Stimulated activated CD4-positive, alpha-beta T cell treated with anti-CD3 and anti-CD28 coated beads, Interleukin-12 subunit alpha, Interleukin-12 subunit beta, amount 100 ng/mL, for 48 hours (primary cell): Measurements from ENCODE around the gene GLS2.
A peak's percentile ranks its signal among the peaks of the same experiment; 100 is the strongest.
"Not testable (repeated sequence)": the region's sequence is repeated elsewhere in the genome, so short reads cannot be mapped to it uniquely, and the experiment has no call there.

ENCODE experiments used
- DNase-seq, 3 donors: peaks; one replicate each; pipeline ENCODE4 v3.0.0-alpha.2; 2020; ENCODE audit warnings: low read depth in 2 of 3, low spot score in 1 of 3

Gene GLS2

DNA sequence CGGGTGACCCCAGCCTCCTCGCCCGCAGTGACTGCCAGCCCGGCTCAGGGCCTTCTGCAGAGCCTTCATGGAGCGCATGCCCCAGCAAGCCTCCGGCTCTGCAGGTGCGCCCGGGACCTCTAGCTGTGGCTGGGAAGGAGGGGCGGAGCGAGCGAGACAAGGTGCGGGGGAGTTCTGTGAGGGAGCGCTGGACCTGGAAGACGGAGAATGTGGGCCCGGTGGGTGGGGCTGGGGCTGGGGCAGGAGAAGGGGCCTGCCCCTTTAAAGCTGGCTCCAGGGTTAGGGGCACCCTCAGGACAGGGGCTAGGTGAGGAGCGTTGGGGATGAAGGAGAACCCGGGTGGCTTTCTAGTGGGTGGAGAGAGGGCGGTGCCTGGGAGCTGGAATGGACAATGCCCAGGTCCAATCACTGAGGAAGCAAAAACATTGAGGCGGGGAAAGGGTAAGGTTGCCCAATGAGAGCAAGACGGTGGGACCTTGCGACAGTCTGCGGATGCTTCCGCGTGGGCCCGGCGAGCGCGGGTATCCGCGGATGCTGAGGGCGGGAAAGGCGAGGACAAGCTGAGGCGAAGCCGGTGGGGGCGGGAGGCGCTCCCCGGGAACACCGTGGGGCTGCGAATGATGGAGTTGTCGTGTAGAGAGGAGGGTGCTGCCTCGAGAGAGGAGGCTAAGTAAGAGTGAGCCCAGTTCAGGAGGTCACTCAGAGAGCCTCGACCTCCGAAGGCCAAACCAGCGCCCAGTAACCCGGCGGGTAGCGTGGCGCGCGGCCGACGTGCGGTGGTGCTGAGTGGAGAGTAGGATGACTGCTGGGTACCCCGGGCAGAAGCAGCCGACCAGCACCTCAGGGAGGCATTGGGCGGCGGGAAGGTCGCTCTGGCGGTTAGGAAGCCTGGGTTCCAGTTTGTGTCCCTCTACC is at the start of gene GLS2:
GLS2 (minus strand) TSS at position 121 of the 915 bp plus-strand sequence; CDS start at position 78, 43 bp downstream.
- DNase-seq, result peak; percentile 54 to 63 (median 59)

DNA sequence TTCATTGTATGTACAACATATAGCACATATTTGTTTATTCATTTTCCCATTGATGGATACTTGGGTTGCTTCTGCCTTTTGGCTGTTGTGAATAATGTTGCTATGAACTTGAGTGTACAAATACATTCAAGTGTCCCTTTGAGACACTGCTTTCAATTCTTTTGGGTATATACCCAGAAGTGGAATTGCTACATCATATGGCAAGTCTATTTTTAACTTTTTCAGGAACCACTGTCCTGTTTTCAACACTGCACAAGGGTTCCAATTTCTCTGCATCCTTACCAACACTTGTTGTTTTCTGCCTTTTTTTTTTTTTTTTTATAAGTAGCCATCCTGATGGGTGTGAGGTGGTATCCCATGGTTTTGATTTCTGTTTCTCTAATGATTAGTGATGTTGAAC is 49.6 kb upstream of the GLS2 start:
- DNase-seq, result no peak

DNA sequence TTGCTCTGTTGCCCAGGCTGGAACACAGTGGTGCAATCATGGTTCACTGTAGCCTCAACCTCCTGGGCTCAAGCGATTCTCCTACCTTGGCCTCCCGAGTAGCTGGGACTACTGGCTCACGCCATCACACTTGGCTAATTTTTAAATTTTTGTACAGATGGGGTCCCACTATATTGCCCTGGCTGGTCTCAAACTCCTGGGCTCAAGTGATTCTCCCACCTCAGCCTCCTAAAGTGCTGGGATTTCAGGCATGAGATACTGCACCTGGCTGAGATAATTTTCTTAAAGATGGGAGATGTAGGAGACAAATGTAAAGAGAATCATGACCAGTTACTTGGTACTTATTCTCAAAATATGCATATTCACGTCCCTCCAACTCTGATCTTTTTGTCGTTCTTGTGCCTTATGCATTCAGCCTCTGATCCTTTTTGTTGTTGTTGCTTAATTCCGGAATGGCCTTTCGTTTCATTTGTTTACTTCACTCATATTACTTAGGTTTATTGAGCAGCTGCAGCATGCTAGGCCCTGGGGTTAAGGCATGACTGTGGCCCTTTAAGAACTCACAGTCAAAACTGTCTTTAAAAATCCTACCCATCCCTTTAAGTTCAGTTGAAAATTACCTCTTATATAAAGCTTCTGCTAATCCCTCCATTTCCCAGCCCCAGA is 42.6 kb upstream of the GLS2 start:
- no peak for DNase-seq

DNA sequence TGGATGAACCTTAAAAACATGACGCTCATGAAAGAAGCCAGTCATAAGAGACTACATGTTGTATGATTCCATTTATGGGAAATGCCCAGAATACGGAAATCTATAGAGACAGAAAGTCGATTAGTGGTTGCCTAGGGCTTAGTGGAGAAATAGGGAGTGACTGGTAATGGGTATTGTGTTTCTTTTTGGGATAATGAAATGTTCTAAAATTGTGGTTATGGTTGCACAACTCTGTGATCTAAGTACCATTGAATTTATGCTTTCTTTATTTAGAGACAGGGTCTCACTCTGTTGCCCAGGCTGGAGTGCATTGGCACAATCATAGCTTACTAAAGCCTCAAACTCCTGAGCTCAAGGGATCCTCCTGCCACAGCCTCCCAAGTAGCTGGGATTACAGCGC is 41.7 kb upstream of the GLS2 start:
- no peak for DNase-seq

DNA sequence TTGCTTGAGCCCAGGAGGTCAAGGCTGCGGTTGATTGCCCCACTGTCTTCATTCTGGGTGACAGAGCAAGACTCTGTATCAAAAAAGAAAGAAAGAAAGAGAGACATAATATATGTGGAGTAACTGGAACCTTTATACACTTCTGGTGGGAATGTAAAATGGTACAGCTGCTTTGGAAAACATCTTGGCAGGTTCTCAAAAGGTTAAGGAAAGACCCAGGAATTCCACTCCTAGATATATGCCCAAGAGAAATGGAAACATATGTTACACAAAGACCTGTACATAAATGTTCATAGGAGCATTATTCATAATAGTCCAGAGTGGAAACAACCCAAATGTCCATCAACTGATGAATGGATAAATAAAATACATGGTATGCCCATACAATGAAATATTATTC is 40.9 kb upstream of the GLS2 start:
- DNase-seq, result no peak

DNA sequence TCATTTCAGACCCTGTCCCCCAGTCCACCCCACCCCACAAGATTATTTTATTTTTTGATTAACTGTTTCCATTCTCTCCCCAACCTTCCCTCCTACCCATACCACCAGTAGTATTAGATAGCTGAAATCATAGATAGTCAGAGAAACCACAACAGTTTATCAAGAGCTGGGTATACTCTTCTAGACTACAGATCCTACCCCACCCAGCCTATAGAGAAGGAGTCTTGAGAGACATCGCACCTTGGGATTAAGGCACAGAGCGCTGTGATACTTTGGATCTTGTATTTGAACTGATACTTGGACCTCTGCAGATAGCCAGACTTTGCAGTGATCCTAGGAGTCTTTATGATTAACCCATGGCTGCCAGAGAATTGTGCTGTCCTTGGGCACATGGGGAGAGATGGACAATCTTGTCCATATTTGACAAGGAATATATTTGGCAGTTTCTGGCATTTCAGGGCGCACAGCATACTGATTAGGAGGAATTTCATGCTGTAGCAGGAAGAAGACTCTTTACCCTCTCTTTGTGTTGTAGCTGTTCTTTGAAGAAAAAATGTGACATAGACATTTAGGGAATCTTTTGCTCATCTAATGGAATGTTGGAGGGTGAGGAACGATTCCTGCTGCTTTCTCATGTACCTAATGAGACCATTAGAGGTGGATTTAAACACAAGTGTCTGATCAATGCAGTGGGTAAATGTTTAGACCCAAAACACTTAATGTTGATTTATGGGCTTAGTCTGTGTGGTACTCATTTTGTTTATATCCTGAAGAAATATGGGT is 34.6 kb upstream of the GLS2 start:
- DNase-seq, result no peak

DNA sequence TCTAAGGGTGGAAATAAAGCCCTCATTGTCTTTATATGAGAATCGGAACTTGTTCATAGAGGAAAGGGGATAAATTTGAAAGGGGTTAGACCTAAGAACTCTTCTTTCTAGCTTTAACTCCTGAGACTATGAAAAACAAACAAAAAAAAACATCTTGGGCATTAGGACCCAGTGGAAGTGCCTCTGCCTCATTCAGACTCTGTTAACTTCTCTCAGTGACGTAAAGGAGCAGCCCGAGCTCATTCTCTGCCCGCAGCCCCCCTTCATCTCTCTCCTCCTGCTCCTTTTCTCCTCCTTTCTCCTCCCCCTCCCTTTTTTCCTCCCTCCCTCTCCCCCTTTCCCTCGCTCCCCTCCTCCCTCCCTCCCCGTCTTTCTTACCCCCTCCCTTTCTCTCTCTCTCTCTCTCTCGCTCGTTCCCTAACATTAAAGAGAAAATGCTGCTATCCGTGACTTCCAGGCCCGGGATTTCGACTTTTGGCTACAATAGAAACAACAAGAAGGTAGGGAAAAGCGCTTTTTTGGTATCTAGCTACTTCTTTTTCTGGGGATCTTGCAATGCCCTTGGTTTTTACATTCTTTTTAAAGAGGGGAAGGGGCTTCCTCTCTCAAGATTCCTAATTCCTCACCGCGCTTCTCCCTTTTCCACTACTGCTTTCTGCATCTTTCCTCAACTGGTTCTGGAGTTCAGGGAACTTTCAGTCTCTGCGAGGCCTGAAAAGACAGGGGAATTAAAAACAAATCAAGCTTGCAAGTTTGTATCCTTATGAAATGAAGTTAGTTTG is 33.8 kb upstream of the GLS2 start, which contains the start of gene RBMS2:
RBMS2 (plus strand) TSS at position 231 of the 782 bp plus-strand sequence; CDS start at position 435, 204 bp downstream.
- peak in 2 of 3 donors; percentile 5 to 19 for DNase-seq

DNA sequence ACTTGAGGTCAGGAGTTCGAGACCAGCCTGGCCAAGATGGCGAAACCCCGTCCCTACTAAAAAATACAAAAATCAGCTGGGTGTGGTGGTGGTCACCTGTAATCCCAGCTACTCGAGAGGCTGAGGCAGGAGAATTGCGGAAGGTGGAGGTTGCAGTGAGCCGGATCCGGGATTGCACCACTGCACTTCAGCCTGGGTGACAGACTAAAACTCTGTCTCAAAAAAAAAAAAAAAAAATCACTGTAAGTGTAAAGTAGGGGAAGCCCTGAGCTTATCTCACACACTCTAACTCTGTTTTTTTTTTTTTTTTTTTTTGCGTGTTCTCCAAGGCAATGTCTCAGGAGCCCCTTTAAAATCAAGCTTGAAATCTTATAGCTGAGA is 33.2 kb upstream of the GLS2 start:
- no peak for DNase-seq

DNA sequence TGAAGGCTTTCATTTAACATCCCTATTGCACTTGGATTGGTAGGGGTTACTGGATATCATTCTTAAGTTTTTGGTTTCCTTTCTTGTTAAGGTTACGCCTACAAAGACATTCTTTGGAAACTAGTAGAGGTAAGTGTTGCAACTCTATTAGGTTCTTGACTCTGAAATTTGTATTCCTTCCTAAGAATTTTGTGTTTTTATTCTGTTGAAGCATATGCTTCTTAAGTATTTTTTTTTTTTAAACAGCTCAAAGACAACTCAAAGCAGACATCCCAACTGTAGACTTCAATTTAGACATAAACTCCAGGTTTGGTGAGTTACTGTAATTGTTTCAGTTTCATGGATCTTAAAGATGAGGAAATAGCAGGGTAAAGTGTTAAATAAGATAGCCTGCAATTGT is 32.5 kb upstream of the GLS2 start:
- no peak for DNase-seq

DNA sequence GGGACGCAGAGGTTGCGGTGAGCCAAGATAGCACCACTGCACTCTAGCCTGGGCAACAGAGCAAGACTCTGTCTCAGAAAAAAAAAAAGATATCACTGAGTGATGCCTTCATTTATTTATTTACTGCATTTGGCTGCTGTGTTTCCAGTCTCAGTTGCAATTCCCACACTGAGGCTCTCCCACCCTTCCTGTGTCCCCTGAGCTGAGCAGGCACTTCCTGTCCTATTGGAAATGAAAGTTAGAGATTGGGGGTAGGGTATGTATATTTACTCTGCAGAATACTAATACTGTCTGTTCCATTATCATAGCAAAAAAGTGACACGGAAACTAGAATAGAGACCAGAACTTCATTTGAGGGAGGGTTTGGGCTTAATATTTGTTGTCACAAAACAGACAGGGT is 32.1 kb upstream of the GLS2 start:
- DNase-seq, result no peak

DNA sequence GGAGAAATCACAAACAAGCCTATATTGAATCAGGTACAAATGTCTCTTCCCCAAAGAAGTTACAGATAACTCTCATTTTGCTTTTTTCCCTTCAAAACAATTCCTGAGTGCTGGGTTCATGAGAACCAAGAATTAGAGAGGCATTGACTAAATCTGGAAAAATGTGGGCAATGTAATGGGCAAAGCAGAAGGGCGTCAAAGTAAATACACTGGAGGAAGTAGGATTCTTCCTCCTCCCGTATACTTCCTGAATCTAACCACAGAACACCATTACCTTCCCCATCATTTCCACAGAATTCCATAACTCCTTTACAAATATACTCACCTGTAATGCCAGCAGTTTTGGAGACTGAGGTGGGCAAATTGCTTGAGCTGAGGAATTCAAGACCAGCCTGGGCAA is 30.6 kb upstream of the GLS2 start:
- DNase-seq, result no peak

DNA sequence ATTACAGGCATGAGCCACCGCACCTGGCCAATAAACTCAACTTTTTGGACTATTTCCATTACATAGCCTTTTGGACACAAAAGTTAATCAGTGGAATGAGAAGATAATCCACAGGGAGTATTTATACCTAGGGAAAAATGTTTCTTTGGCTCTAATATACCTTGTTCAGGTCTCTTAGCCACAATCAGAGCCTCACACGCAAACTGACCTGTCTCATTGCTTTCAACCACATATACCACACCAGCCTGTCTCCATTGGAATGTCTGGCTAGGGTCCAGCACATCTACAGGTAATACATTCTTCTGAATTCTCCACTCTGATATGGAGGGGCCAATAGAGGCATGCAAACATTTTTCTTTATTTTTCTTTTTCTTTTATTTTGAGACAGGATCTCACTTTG is 29.9 kb upstream of the GLS2 start:
- DNase-seq, result no peak

DNA sequence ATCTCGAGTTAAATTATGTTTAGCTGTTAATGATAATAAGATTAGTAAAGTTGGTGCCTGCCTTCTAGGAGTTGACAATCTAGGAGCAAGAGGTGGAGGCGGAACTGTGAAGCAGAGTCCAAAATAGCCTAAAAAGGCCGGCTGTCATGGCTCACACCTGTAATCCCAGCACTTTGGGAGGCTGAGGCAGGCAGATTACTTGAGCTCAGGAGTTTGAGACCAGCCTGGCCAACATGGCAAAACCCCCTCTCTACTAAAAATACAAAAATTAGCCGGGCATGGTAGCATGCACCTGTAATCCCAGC is 26.0 kb upstream of the GLS2 start:
- not testable (repeated sequence) for DNase-seq

DNA sequence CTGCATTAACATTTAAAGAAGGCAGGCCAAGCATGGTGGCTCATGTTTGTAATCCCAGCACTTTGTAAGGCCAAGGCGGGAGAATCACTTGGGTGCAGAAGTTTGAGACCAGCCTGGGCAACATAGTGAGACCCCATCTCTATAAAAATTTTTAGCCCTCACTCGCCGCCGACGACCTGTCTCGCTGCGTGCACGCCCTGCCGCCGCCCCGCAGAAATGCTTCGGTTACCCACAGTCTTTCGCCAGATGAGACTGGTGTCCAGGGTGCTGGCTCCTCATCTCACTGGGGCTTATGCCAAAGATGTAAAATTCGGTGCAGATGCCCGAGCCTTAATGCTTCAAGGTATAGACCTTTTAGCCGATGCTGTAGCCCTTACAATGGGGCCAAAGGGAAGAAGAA is 22.8 kb upstream of the GLS2 start:
- DNase-seq, result no peak

DNA sequence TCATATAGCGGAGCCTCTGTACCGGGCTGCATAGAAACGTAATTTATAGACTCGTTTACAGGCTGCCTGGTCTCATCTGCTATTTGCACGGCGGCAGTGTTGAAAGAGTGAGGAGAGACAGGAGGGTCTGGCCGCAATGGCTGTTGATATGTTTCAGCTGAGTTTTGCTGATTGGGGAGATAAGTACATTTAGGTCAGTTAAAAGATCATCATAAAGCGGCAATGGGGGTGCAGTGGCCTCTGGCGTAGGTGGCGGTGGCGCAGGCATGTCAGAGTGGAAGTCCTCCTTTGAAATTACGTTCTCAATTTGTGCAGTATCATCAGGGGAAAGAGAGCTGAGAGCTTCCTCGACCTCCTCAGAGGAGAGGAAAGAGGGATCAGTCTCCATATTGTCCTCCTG is 11.9 kb upstream of the GLS2 start:
- not testable (repeated sequence) for DNase-seq

DNA sequence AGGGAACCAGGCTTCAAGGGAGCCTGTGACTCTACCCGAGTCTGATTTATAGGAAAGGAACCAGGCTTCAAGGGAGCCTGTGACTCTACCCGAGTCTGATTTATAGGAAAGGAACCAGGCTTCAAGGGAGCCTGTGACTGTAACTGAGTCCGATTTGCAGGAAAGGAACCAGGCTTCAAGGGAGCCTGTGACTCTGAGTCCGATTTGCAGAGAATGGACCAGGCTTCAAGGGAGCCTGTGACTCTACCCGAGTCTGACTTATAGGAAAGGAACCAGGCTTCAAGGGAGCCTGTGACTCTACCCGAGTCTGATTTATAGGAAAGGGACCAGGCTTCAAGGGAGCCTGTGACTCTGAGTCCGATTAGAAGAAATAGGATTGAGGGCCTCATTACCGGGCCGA is 11.5 kb upstream of the GLS2 start:
- DNase-seq, result not testable (repeated sequence)

DNA sequence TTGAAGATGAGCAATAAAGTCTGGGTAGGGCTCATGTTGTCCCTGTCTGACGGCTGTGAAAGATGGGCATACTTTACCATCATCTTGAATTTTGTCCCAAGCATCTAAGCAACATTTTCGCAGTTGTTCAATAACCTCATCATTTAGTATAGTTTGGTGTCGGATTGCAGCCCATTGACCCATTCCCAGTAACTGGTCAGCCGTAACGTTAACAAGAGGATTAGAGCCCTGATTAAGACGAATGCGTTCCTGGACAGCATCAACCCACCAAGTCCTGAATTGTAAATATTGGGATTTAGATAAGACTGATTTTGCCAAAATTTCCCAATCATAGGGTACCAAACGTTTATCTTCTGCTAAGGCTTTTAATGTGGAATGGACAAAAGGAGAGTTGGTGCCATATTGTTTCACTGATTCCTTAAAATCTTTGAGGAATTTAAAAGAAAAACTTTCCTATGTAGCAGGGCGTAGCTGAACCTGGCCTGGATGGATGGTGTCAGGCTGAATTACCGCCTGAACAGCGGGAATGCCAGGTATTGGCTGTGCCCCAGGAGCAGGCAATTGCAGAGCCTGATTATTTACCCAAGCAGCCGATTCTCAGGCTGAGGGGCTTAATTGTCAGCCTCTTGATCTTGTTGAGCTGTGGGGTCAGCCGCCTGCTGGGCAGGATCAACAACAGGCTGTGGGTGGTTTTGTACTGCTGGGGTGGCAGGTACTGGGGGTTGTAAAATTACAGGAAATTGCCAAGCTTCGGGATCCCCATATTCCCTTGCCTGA is 10.4 kb upstream of the GLS2 start:
- DNase-seq, result not testable (repeated sequence)

DNA sequence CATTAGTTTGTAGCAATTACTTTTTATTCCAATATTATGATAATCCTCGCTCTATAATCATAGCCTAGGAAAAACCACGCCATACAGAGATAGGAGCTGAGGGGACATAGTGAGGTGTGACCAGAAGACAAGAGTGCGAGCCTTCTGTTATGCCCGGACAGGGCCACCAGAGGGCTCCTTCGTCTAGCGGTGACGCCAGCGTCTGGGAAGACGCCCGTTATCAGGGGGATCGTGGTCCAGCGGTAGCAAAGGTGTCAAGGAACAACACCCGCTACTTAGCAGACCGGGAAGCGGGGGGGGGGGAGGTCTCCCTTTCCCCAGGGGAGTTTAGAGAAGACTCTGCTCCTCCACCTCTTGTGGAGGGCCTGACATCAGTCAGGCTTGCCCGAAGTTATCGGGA is 8.7 kb upstream of the GLS2 start:
- DNase-seq, result peak; percentile 32 to 68 (median 39)

DNA sequence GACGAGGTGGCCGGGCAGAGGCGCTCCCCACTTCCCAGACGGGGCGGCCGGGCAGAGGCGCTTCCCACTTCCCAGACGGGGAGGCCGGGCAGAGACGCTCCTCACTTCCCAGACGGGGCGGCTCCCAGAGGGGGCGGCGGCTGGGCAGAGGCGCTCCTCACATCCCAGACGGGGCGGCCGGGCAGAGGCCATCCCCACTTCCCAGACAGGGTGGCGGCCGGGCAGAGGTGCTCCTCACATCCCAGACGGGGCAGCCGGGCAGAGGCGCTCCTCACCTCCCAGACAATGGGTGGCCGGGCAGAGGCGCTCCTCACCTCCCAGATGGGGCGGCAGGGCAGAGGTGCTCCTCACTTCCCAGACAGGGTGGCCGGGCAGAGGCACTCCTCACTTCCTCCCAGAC is 6.5 kb upstream of the GLS2 start:
- DNase-seq, result not testable (repeated sequence)

DNA sequence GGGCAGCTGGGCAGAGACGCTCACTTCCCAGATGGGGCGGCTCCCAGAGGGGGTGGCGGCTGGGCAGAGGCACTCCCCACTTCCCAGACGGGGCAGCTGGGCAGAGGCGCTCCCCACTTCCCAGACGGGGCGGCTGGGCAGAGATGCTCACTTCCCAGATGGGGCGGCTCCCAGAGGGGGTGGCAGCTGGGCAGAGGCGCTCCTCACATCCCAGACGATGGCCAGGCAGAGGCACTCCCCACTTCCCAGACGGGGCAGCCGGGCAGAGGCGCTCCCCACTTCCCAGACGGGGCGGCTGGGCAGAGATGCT is 6.1 kb upstream of the GLS2 start:
- DNase-seq, result not testable (repeated sequence)
